Measurements from ENCODE around the gene GSG1L.

Gene GSG1L

DNA sequence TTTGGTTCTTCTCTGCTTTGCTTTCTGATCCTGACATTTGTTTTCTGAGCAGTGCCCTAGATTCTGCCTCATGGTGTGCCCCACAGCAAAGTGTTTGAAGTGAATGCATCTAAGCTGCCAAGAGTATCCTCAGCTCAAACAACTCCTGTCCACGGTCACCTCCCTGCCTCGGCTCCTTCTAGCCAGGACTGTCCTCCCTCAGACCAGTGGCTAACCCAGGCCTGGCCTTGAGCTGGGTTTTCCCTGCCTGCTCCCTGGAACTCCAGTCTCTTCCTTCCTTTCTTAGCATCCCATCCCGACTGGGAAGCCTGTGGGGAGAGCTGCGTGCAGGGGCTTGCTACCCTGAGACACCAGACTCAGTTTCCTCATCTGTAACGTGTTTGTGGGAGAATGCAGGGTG lies 256.5 kb downstream of the GSG1L start:
- no peak for DNase-seq

- DNase-seq, result no peak
These were observed 257.1 kb downstream of the GSG1L start for GRCh38 chr16:27806388-27806787.

- DNase-seq, result no peak
These were observed 257.6 kb downstream of the GSG1L start for GRCh38 chr16:27805828-27806351.

DNA sequence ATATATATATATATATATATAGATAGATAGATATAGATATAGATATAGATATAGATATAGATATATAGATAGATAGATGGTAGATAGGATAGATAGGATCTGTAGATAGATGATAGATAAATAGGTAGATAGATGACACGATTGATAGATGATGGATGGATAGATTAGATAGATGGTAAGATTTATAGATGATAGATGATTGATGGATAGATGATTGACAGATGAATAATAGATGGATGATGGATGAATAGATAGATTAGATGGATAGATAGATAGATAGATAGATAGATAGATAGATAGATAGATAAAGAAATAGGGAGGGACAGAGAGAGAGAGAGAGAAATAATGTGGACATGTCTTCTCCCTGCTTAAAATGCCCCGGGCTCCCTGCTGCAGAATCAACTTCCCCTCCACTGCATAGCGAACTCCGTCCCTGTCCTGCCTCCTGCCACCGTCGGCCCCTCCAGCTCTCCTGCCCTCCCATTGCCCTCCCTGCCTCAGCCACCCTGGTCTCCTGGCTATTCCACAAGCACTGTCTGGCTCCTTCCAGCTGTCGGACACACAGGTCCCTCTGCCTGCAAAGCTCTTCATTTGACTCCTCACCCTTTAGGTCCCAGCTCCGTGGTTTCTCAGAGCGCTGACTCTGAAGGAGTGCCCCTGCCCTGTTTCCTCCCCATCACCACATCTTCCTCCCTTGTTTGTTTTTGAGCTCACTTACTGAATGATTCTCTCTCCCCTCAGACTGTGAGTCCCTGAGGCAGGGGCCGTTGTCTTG lies 259.6 kb downstream of the GSG1L start:
- DNase-seq, result no peak

GRCh38 chr16:27802664-27803439 lies 260.7 kb downstream of the GSG1L start:
- DNase-seq, result no peak

DNA sequence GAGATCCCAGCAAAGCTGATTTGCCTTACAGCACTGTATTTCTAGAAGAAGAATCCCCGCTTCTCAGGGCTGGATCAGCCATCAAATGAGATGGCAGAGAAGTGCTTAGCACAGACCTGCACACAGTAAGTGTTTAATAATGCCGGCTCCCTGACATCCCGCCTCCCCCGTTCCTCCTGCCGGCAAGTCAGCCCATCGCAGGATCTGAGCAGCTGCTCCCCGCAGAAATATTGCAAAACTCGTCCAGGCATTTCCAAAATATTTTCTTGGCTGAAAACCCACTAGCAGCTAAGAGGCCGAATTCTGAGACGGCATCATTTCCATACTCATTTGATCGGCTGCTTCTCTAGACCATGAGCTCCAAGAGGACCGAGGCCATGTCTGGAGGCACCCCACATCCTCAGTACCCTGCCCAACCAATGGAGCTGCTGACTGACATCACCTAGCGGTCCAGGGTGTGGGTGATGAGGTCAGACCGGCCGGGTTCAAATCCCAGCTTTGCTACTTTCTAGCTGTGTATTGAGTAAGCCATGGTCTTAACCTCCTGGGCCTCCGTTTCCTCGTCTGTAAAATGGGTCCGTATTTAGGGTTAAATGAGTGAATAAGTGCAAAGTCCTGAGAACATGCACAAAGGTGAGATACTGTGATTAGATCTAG lies 262.1 kb downstream of the GSG1L start:
- no peak for DNase-seq

DNA sequence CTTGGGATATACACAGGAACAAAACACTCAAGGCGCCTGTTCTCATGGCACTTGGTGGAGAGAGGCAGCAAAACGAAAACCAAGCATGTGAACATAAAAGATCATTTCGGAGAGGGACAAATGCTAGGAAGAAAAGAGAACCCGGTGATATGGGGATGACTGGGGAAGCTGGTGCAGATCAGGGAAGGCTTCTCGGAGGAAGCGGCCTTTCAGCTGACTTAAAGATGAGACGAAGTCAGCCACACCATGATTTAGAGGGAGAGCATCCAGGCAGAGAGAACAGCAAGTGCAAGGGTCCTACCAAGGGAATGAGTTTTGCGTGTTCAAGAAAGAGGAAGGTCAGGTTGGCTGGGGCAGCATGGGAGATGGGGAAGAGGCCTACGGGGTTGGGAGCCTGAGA lies 262.7 kb downstream of the GSG1L start:
- DNase-seq, result no peak

- DNase-seq, result no peak
These were observed 263.6 kb downstream of the GSG1L start for GRCh38 chr16:27799896-27800295.

DNA sequence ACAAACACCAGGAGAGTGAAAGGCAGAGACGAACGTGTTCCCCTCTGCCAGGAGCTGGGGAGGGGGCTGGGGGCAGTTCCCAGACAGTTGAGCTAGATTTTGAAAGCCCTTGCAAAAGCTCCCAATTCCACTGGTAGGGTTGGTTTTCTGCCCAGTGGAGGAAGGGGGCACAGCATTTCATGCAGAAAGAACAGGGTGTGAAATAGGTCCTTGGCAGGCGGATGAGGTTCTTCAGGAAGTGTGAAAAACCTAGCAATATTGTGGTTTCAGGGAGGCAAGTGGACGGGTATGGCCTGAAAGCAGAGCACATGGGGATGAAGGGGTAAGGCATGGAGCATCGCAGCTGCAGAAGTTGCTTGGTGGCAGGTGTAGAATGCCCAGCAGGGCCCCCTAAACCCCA lies 265.3 kb downstream of the GSG1L start:
- DNase-seq, result no peak

- no peak for DNase-seq
These were observed 267.4 kb downstream of the GSG1L start for GRCh38 chr16:27795992-27796614.

DNA sequence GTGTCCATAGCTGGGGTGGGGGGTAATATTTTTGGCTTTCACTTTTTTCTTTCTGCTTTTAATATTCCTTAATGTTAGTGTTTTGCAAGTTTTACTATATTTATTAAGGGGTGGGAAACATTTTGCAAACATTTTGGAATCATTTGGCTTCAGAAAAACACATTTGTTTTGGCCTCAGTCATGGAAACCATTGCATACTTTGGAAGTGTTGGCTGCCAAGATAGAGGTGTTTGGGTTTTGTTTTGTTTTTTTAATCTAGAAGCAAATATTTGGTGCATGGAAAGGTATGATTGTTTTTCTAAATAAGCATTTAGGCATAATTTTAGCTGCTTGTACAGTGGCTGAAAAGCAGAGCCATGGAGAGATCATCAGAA lies 270.3 kb downstream of the GSG1L start:
- no peak for DNase-seq

DNA sequence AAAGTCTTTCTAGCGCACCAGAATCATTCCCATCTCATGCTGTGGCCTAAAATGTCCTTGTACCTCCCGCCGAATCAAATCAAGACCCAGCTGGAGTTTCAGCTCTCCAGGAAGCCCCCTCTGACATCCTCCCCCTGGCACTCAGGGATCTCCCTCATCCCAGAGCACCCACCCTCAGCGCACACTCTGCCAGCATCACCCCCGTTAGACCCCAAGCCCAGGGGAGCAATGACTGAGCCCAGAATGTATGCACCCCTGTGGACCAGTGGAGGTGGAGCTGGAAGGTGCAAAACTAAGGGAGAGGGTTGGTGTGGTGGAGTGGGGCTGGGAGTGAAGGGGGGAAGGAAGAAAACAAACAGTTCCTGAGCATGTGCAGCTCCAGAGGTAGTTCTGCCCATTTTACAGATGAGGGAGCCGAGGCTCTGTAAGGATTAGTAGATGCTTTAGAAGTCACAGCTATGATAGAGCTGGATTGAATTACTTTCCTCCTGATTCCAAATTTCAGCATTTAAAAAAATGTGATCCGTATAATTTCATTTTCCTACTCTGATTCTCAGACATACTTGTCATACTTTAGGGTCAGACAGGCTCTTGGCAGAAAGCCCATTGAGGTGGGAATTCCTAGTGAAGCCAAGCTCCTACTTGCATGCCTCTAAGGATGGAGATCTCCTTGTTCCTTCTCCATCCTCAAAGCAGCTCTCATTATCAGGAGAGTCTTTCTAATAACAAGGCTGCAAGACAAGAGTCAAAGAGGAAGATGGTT lies 270.8 kb downstream of the GSG1L start:
- no peak for DNase-seq

DNA sequence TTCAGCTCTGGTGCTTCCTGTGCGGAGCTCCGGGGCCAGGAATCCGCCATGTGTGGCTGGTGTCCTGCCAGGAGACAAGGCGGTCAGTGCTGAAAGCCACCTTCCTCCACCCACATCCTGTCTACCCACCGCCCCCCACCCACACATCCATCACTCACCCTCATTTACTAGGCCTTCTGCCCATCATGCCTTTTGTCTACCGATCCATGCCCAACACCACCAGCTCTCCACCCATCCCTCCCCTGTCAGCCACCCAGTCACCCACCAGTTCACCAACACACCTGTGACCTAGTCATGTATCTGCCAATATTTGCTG lies 272.2 kb downstream of the GSG1L start:
- DNase-seq, result no peak

GRCh38 chr16:27790546-27791403 lies 272.7 kb downstream of the GSG1L start:
- DNase-seq, result no peak

DNA sequence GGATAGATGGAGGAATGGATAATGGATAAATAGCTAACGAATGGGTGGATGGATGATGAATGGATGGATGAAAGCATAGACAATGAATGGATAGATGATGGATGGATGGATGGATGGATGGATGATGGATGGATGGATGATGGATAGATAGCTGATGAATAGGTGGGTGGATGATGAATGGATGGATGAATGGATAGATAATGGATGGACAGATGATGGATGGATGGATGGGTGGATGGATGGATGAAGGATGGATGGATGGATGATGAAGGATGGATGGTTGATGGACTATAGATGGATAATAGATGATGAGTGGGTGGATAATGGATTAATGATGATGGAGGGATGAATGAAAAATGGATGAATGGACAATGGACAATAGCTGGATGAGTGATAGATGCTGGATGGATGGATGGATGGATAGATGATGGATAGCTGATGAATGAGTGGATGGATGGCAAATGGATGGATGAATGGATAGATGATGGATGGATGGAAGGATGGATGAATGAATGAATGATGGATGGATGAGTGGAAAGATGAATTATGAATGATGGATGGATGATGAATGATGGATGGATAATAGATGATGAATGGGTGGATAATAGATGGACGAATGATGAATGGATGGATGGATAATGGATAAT lies 273.8 kb downstream of the GSG1L start:
- DNase-seq, result no peak

GRCh38 chr16:27789150-27789549 lies 274.4 kb downstream of the GSG1L start:
- DNase-seq, result no peak

- no peak for DNase-seq
These were observed 275.8 kb downstream of the GSG1L start for GRCh38 chr16:27787665-27788064.

- DNase-seq, result no peak
These were observed 276.4 kb downstream of the GSG1L start for GRCh38 chr16:27786923-27787625.

GRCh38 chr16:27786221-27786922 lies 277.1 kb downstream of the GSG1L start:
- no peak for DNase-seq

- DNase-seq, result no peak
These were observed 278.2 kb downstream of the GSG1L start for GRCh38 chr16:27785307-27785678.

Measured in central memory CD4-positive, alpha-beta T cell (primary cell).